ENCODE results near the gene PTPRH. TPM values are rescaled to one million over a fixed set of nuclear protein-coding genes. Genes with fewer than 3 reads are reported as not detected.

The PTPRH gene, protein sequence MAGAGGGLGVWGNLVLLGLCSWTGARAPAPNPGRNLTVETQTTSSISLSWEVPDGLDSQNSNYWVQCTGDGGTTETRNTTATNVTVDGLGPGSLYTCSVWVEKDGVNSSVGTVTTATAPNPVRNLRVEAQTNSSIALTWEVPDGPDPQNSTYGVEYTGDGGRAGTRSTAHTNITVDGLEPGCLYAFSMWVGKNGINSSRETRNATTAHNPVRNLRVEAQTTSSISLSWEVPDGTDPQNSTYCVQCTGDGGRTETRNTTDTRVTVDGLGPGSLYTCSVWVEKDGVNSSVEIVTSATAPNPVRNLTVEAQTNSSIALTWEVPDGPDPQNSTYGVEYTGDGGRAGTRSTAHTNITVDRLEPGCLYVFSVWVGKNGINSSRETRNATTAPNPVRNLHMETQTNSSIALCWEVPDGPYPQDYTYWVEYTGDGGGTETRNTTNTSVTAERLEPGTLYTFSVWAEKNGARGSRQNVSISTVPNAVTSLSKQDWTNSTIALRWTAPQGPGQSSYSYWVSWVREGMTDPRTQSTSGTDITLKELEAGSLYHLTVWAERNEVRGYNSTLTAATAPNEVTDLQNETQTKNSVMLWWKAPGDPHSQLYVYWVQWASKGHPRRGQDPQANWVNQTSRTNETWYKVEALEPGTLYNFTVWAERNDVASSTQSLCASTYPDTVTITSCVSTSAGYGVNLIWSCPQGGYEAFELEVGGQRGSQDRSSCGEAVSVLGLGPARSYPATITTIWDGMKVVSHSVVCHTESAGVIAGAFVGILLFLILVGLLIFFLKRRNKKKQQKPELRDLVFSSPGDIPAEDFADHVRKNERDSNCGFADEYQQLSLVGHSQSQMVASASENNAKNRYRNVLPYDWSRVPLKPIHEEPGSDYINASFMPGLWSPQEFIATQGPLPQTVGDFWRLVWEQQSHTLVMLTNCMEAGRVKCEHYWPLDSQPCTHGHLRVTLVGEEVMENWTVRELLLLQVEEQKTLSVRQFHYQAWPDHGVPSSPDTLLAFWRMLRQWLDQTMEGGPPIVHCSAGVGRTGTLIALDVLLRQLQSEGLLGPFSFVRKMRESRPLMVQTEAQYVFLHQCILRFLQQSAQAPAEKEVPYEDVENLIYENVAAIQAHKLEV
- total RNA-seq = not detected

GRCh38 chr19:55208880-55209692, at the start of gene PTPRH:
PTPRH (minus strand) TSS chr19:55209501; CDS start chr19:55209433, 68 bp downstream.
- H3K4me1 ChIP-seq (ENCODE audit: insufficient read depth, low read length) = peaks cover 8% of the 10 kb centered on the region
- H3K4me3 ChIP-seq (ENCODE audit: low read length) = no peak within 1 kb of the TSS
- no peaks in the 10 kb centered on the region for H3K27me3 ChIP-seq (ENCODE audit: insufficient read depth, low read length)
- H3K9me3 ChIP-seq (ENCODE audit: low read depth, low read length) = no peaks in the 10 kb centered on the region

GRCh38 chr19:55258476-55258827, 49.2 kb upstream of the PTPRH start:
- peaks cover 51% of the 10 kb centered on the region for H3K4me1 ChIP-seq (ENCODE audit: insufficient read depth, low read length)
- no peaks in the 10 kb centered on the region for H3K9me3 ChIP-seq (ENCODE audit: low read depth, low read length)
- peak overlapping the region; percentile 89 for H3K4me3 ChIP-seq (ENCODE audit: low read length)
- no peaks in the 10 kb centered on the region for H3K27me3 ChIP-seq (ENCODE audit: insufficient read depth, low read length)

GRCh38 chr19:55257461-55258420, 48.4 kb upstream of the PTPRH start:
- Histone ChIP-seq H3K9me3 (ENCODE audit: low read depth, low read length) (no peaks in the 10 kb centered on the region), H3K27me3 (ENCODE audit: insufficient read depth, low read length) (no peaks in the 10 kb centered on the region), H3K4me3 (ENCODE audit: low read length) (peak overlapping the region; percentile 89), H3K4me1 (ENCODE audit: insufficient read depth, low read length) (peaks cover 58% of the 10 kb centered on the region)

GRCh38 chr19:55256562-55257460, 47.5 kb upstream of the PTPRH start:
- peak overlapping the region; percentile 89 for H3K4me3 ChIP-seq (ENCODE audit: low read length)
- H3K27me3 ChIP-seq (ENCODE audit: insufficient read depth, low read length) = no peaks in the 10 kb centered on the region
- H3K4me1 ChIP-seq (ENCODE audit: insufficient read depth, low read length) = peaks cover 67% of the 10 kb centered on the region

DNA sequence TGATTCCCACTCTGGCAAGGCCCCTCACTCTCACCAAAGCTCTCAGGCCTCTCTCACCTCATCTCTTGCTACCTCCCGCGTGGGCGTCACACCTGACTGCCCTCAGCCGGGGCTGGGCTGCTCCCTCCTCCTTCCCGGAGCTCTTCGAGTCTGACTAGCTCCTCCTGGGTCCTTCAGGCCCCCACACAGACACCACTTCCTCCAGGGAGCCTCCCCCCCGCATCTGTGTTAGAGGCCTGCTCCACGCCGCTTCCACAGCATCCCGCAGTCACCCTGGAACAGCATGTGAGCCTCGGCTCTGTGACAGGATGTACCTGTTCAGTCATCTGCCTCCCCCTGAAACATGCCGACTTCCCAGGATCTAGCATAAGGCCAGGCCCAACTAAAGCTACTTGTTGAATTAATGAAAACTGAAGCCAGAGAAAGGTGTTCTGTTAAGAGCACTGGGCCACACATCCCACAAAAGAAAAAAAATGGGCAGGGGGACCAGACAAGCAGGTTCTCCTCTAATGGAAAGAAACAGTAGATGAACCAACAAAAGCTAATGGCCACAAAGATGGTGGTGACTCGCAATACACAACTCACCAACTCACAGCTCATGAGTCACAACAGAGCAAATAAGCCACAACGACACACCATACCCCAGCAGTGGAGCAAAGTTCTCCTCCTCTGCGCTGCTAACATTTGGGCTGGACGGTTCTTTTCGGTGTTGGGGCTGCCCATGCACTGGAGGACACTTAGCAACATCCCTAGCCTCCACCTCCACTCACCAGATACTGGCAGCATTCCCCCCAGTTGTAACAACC, 46.5 kb upstream of the PTPRH start:
- H3K27me3 ChIP-seq (ENCODE audit: insufficient read depth, low read length) = no peaks in the 10 kb centered on the region
- peak overlapping the region; percentile 54 for H3K4me3 ChIP-seq (ENCODE audit: low read length)

More at GRCh38 chr19:55256562-55257460, 47.5 kb upstream of the PTPRH start:
- H3K9me3 ChIP-seq (ENCODE audit: low read depth, low read length) = no peaks in the 10 kb centered on the region

GRCh38 chr19:55254625-55254977, 45.3 kb upstream of the PTPRH start:
- Histone ChIP-seq H3K27me3 (ENCODE audit: insufficient read depth, low read length) (no peaks in the 10 kb centered on the region), H3K4me1 (ENCODE audit: insufficient read depth, low read length) (peaks cover 82% of the 10 kb centered on the region), H3K9me3 (ENCODE audit: low read depth, low read length) (no peaks in the 10 kb centered on the region), H3K4me3 (ENCODE audit: low read length) (peak overlapping the region; percentile 54)

More for the DNA sequence above, 46.5 kb upstream of the PTPRH start:
- Histone ChIP-seq H3K9me3 (ENCODE audit: low read depth, low read length) (no peaks in the 10 kb centered on the region), H3K4me1 (ENCODE audit: insufficient read depth, low read length) (peaks cover 77% of the 10 kb centered on the region)

DNA sequence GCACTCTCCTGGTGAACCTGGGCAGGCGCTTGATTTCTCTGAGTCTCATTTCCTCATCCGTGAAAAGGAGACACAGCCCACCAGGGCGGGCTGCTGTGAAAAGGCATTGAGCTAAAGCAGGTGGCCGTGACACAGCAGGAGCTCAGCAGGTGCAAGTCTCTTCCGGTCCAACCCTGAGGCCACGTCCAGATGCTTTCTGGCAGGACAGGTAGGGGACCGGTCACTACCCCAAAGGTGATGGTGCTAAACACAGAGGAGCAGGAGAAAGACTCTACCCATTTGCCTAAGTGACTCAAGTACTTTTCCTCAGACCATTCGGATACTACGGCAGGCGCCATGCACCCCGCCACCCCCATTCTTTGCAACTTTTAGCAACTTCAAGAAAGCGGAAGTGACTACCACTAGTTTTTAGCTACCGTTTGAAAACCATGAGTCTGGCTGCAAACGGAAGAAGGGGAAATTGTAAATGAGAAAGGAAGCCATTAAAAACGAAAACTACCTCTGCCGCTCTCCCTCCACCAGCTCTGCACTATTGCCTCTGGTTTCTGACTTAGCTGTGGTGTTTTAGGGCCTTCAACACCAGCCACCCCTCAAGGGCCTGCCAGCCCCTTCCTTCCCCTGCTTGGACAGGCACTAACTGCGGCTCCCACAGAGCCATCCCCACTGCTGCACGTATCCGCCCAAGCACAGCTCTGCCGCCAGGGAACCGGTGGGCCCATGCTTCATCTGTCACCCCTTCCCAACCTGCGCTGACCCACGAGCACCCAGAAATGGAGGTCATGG, 44.7 kb upstream of the PTPRH start:
- H3K4me1 ChIP-seq (ENCODE audit: insufficient read depth, low read length) = peaks cover 84% of the 10 kb centered on the region
- peak overlapping the region; percentile 54 for H3K4me3 ChIP-seq (ENCODE audit: low read length)
- no peaks in the 10 kb centered on the region for H3K9me3 ChIP-seq (ENCODE audit: low read depth, low read length)
- no peaks in the 10 kb centered on the region for H3K27me3 ChIP-seq (ENCODE audit: insufficient read depth, low read length)

GRCh38 chr19:55252760-55253663, 43.7 kb upstream of the PTPRH start:
- Histone ChIP-seq H3K4me3 (ENCODE audit: low read length) (no peak overlapping the region), H3K4me1 (ENCODE audit: insufficient read depth, low read length) (peaks cover 94% of the 10 kb centered on the region), H3K27me3 (ENCODE audit: insufficient read depth, low read length) (no peaks in the 10 kb centered on the region), H3K9me3 (ENCODE audit: low read depth, low read length) (no peaks in the 10 kb centered on the region)

- Histone ChIP-seq H3K27me3 (ENCODE audit: insufficient read depth, low read length) (no peaks in the 10 kb centered on the region), H3K4me3 (ENCODE audit: low read length) (no peak overlapping the region), H3K9me3 (ENCODE audit: low read depth, low read length) (no peaks in the 10 kb centered on the region), H3K4me1 (ENCODE audit: insufficient read depth, low read length) (peaks cover 90% of the 10 kb centered on the region)
These were observed 42.2 kb upstream of the PTPRH start for GRCh38 chr19:55251341-55252081.

DNA sequence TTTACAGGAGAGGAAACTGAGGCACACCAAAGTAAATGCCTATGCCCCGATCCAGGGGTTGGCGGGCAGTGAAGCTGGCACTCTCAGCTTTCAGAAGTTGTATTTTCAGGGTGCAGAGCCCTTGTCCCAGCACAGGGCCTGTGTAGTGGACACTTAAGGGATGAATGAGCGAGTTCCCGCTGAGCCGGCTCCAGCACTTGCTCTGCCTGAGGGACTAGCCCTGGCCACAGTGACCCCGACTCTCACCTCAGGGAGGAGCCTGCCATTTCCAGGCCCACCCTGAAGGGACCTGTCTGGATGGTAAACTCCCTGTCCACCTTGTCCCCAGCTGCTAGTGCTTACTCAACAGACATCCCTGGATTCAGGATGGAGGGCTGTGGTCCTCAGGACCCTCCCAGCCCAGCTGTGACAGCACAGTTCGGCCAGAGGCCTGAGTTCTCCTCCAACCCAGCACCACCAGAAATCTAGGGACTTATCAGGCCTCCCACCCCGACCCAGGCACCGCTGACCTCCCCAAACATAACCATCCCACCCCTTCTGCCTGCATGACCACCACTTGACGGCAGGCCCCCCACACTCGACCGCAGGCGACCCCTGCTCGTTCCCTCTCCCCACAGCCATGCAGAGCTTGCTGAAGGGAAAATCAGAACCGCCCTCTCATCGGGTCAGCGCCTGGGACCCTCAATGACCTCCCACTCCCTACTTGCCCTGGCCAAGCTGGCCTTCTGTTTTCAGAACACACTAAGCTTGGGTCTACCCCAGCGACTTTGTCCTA, 41.1 kb upstream of the PTPRH start:
- peaks cover 79% of the 10 kb centered on the region for H3K4me1 ChIP-seq (ENCODE audit: insufficient read depth, low read length)
- H3K9me3 ChIP-seq (ENCODE audit: low read depth, low read length) = no peaks in the 10 kb centered on the region
- H3K27me3 ChIP-seq (ENCODE audit: insufficient read depth, low read length) = no peaks in the 10 kb centered on the region
- no peak overlapping the region for H3K4me3 ChIP-seq (ENCODE audit: low read length)

Data from mononuclear cell (primary cell).